Measurements from ENCODE around the gene MAS1.

The MAS1 gene

DNA sequence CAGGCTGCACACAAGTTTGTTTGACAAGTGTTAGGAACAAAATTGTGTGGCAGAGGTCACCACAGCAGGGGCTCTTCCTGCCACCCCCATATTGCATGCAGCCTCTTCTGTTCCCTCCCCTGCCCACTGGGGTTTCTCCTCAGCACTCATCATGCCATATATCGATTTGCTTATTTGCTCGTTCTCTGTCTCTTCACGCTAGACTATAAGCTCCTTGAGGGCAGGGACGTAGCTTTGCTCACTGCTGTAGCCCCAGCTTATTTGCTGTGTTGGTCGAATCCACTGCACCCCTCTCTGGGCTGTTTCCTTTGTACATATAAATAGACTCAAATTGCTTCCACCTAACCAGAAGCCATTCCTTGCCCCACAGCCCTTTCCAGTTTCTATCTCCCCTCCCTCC is 19.6 kb downstream of the MAS1 start:
- TF ChIP-seq SNAI2 (CRISPR knock-in tag; IDR thresholded peaks at IDR 0.05) = no peak
- TF ChIP-seq, protein P1, sequence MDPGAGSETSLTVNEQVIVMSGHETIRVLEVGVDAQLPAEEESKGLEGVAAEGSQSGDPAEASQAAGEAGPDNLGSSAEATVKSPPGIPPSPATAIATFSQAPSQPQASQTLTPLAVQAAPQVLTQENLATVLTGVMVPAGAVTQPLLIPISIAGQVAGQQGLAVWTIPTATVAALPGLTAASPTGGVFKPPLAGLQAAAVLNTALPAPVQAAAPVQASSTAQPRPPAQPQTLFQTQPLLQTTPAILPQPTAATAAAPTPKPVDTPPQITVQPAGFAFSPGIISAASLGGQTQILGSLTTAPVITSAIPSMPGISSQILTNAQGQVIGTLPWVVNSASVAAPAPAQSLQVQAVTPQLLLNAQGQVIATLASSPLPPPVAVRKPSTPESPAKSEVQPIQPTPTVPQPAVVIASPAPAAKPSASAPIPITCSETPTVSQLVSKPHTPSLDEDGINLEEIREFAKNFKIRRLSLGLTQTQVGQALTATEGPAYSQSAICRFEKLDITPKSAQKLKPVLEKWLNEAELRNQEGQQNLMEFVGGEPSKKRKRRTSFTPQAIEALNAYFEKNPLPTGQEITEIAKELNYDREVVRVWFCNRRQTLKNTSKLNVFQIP (CRISPR knock-in tag; IDR thresholded peaks at IDR 0.05; ENCODE audit: borderline replicate concordance, low read depth) = no peak
- TF ChIP-seq, protein P2, sequence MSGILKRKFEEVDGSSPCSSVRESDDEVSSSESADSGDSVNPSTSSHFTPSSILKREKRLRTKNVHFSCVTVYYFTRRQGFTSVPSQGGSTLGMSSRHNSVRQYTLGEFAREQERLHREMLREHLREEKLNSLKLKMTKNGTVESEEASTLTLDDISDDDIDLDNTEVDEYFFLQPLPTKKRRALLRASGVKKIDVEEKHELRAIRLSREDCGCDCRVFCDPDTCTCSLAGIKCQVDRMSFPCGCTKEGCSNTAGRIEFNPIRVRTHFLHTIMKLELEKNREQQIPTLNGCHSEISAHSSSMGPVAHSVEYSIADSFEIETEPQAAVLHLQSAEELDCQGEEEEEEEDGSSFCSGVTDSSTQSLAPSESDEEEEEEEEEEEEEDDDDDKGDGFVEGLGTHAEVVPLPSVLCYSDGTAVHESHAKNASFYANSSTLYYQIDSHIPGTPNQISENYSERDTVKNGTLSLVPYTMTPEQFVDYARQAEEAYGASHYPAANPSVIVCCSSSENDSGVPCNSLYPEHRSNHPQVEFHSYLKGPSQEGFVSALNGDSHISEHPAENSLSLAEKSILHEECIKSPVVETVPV (CRISPR knock-in tag; IDR thresholded peaks at IDR 0.05) = no peak
- TF ChIP-seq BACH2 (CRISPR knock-in tag; IDR thresholded peaks at IDR 0.05; ENCODE audit: borderline replicate concordance) = no peak
- TF ChIP-seq ZFP3 (CRISPR knock-in tag; IDR thresholded peaks at IDR 0.05) = no peak
- no peak for TF ChIP-seq GLIS3 (CRISPR knock-in tag; IDR thresholded peaks at IDR 0.05)
- no peak for TF ChIP-seq ZC3H10 (CRISPR knock-in tag; IDR thresholded peaks at IDR 0.05)
- no peak for TF ChIP-seq ZNF565 (CRISPR knock-in tag; conservative IDR thresholded peaks at IDR 0.05; ENCODE audit: low read depth)
- no peak for TF ChIP-seq ZFP30 (CRISPR knock-in tag; IDR thresholded peaks at IDR 0.05)
- TF ChIP-seq, protein P3, sequence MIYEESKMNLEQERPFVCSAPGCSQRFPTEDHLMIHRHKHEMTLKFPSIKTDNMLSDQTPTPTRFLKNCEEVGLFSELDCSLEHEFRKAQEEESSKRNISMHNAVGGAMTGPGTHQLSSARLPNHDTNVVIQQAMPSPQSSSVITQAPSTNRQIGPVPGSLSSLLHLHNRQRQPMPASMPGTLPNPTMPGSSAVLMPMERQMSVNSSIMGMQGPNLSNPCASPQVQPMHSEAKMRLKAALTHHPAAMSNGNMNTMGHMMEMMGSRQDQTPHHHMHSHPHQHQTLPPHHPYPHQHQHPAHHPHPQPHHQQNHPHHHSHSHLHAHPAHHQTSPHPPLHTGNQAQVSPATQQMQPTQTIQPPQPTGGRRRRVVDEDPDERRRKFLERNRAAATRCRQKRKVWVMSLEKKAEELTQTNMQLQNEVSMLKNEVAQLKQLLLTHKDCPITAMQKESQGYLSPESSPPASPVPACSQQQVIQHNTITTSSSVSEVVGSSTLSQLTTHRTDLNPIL (CRISPR knock-in tag; IDR thresholded peaks at IDR 0.05; ENCODE audit: low read depth) = no peak
- no peak for TF ChIP-seq TCF4 (CRISPR knock-in tag; IDR thresholded peaks at IDR 0.05; ENCODE audit: borderline replicate concordance)
- no peak for TF ChIP-seq RARB (CRISPR knock-in tag; IDR thresholded peaks at IDR 0.05)
- no peak for TF ChIP-seq PPARA (CRISPR knock-in tag; IDR thresholded peaks at IDR 0.05; ENCODE audit: borderline replicate concordance)
- no peak for TF ChIP-seq ESRRG (CRISPR knock-in tag; IDR thresholded peaks at IDR 0.05)
- TF ChIP-seq ZNF8 (CRISPR knock-in tag; IDR thresholded peaks at IDR 0.05) = no peak
- no peak for TF ChIP-seq ZNF70 (CRISPR knock-in tag; IDR thresholded peaks at IDR 0.05)
- TF ChIP-seq CSDC2 (CRISPR knock-in tag; IDR thresholded peaks at IDR 0.05) = no peak
- TF ChIP-seq, protein P4, sequence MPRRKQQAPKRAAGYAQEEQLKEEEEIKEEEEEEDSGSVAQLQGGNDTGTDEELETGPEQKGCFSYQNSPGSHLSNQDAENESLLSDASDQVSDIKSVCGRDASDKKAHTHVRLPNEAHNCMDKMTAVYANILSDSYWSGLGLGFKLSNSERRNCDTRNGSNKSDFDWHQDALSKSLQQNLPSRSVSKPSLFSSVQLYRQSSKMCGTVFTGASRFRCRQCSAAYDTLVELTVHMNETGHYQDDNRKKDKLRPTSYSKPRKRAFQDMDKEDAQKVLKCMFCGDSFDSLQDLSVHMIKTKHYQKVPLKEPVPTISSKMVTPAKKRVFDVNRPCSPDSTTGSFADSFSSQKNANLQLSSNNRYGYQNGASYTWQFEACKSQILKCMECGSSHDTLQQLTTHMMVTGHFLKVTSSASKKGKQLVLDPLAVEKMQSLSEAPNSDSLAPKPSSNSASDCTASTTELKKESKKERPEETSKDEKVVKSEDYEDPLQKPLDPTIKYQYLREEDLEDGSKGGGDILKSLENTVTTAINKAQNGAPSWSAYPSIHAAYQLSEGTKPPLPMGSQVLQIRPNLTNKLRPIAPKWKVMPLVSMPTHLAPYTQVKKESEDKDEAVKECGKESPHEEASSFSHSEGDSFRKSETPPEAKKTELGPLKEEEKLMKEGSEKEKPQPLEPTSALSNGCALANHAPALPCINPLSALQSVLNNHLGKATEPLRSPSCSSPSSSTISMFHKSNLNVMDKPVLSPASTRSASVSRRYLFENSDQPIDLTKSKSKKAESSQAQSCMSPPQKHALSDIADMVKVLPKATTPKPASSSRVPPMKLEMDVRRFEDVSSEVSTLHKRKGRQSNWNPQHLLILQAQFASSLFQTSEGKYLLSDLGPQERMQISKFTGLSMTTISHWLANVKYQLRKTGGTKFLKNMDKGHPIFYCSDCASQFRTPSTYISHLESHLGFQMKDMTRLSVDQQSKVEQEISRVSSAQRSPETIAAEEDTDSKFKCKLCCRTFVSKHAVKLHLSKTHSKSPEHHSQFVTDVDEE (CRISPR knock-in tag; IDR thresholded peaks at IDR 0.05) = no peak
- TF ChIP-seq, protein P5, sequence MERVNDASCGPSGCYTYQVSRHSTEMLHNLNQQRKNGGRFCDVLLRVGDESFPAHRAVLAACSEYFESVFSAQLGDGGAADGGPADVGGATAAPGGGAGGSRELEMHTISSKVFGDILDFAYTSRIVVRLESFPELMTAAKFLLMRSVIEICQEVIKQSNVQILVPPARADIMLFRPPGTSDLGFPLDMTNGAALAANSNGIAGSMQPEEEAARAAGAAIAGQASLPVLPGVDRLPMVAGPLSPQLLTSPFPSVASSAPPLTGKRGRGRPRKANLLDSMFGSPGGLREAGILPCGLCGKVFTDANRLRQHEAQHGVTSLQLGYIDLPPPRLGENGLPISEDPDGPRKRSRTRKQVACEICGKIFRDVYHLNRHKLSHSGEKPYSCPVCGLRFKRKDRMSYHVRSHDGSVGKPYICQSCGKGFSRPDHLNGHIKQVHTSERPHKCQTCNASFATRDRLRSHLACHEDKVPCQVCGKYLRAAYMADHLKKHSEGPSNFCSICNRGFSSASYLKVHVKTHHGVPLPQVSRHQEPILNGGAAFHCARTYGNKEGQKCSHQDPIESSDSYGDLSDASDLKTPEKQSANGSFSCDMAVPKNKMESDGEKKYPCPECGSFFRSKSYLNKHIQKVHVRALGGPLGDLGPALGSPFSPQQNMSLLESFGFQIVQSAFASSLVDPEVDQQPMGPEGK (CRISPR knock-in tag; IDR thresholded peaks at IDR 0.05; ENCODE audit: borderline replicate concordance) = no peak
- no peak for TF ChIP-seq ARNTL (CRISPR knock-in tag; IDR thresholded peaks at IDR 0.05; ENCODE audit: borderline replicate concordance, low read depth)
- no peak for ATAC-seq

DNA sequence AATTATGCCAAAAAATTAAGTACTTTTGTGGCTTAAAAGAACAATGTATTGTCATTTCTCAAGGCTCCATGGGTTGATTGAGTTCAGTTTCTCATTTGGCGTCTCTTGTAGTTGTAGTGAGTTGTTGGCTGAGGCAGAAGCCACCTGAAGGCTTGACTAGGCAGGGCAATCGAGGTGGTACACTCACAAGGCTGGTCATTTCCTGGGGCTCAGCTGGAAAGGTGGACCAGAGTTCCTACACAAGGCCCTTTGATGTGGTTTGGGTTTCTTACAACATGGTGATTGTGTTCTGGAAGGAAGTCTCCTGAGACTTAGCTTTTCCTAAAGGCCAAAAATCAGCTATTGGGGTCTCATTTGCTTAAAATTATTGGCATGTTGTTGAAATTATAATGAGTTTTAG is 22.6 kb downstream of the MAS1 start:
- no peak for ATAC-seq
- TF ChIP-seq ARNTL (CRISPR knock-in tag; IDR thresholded peaks at IDR 0.05; ENCODE audit: borderline replicate concordance, low read depth) (no peak), ZFP3 (CRISPR knock-in tag; IDR thresholded peaks at IDR 0.05) (no peak), ZNF70 (CRISPR knock-in tag; IDR thresholded peaks at IDR 0.05) (no peak), PPARA (CRISPR knock-in tag; IDR thresholded peaks at IDR 0.05; ENCODE audit: borderline replicate concordance) (no peak), RARB (CRISPR knock-in tag; IDR thresholded peaks at IDR 0.05) (no peak)

DNA sequence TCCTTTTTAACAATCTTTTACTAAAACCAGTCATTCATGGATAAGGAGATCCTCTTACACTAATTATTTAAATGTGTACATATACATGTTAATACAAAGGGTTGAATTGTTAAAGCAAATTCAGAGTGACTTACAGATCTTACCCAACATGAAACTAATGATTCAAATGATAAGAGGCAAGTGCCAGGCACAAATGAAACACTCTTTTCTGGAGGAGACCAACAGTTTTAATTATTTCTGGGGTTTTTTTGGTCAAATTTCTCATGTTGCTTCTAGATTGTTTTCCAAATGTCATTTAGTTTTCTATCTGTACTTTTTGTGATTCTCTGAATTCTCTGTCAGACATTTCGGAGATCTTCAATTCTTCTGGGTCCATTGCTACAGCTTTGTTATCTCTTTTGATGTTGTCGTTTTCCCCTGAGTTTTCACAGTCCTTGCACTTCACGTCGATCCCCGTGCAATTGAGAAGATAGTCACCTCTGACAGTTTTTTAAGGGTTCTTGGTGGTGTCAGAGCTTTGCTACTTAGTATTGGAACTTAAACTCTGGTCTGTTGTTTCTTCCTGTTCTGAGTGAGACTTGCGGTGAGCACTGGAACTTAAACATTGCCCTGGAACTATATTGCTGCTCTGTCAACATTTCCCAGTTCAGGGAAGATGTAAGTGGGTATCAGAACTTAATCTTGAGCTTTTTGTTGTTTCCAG is 23.2 kb downstream of the MAS1 start:
- ATAC-seq = no peak
- TF ChIP-seq CSDC2 (CRISPR knock-in tag; IDR thresholded peaks at IDR 0.05) (no peak), ZFP3 (CRISPR knock-in tag; IDR thresholded peaks at IDR 0.05) (no peak), GLIS3 (CRISPR knock-in tag; IDR thresholded peaks at IDR 0.05) (no peak), ZNF8 (CRISPR knock-in tag; IDR thresholded peaks at IDR 0.05) (no peak), ZNF565 (CRISPR knock-in tag; conservative IDR thresholded peaks at IDR 0.05; ENCODE audit: low read depth) (no peak), ARNTL (CRISPR knock-in tag; IDR thresholded peaks at IDR 0.05; ENCODE audit: borderline replicate concordance, low read depth) (no peak), ESRRG (CRISPR knock-in tag; IDR thresholded peaks at IDR 0.05) (no peak), ZNF70 (CRISPR knock-in tag; IDR thresholded peaks at IDR 0.05) (no peak), PPARA (CRISPR knock-in tag; IDR thresholded peaks at IDR 0.05; ENCODE audit: borderline replicate concordance) (no peak), TCF4 (CRISPR knock-in tag; IDR thresholded peaks at IDR 0.05; ENCODE audit: borderline replicate concordance) (no peak), BACH2 (CRISPR knock-in tag; IDR thresholded peaks at IDR 0.05; ENCODE audit: borderline replicate concordance) (no peak), SNAI2 (CRISPR knock-in tag; IDR thresholded peaks at IDR 0.05) (no peak)
- TF ChIP-seq, protein P2 (CRISPR knock-in tag; IDR thresholded peaks at IDR 0.05) = no peak
- TF ChIP-seq, protein P5 (CRISPR knock-in tag; IDR thresholded peaks at IDR 0.05; ENCODE audit: borderline replicate concordance) = no peak
- TF ChIP-seq, protein P1 (CRISPR knock-in tag; IDR thresholded peaks at IDR 0.05; ENCODE audit: borderline replicate concordance, low read depth) = no peak
